Adipocyte (in vitro differentiated cells): ENCODE data around the gene MIER3.

Source experiments
- DNase-seq: peaks from one replicate; pipeline ENCODE4 v3.0.0-alpha.2; 2015; ENCODE audit warnings: low read depth
- H3K27me3 ChIP-seq: replicated peaks from 2 replicates; pipeline ENCODE4 v1.7.0; 2013; ENCODE audit warnings: mild to moderate bottlenecking, low read length, moderate library complexity; ENCODE audit not compliant: control insufficient read depth, insufficient read depth
- H3K36me3 ChIP-seq: 2 replicates; pipeline ENCODE4 v1.7.0; 2013; ENCODE audit warnings: low read length, mild to moderate bottlenecking, moderate library complexity; ENCODE audit not compliant: control insufficient read depth, insufficient read depth, severe bottlenecking
- H3K4me1 ChIP-seq: 2 replicates; pipeline ENCODE4 v1.7.0; 2013; ENCODE audit warnings: mild to moderate bottlenecking, low read length, moderate library complexity; ENCODE audit not compliant: control insufficient read depth, insufficient read depth
- H3K4me3 ChIP-seq: 2 replicates; pipeline ENCODE4 v1.7.0; 2013; ENCODE audit warnings: mild to moderate bottlenecking, low read length, moderate library complexity
- H3K9ac ChIP-seq: 2 replicates; pipeline ENCODE4 v1.7.0; 2013; ENCODE audit warnings: mild to moderate bottlenecking, low read length, moderate library complexity
- H3K9me3 ChIP-seq: 2 replicates; pipeline ENCODE4 v1.7.0; 2013; ENCODE audit warnings: mild to moderate bottlenecking, low read length, moderate library complexity; ENCODE audit not compliant: control insufficient read depth

Gene MIER3

GRCh38 chr5:56917534-56917933 lies 34.4 kb downstream of the MIER3 start:
- Histone ChIP-seq H3K4me1 (peaks cover 6% of the 10 kb centered on the region), H3K27me3 (no peaks in the 10 kb centered on the region), H3K9ac (no peak overlapping the region), H3K36me3 (peaks cover 40% of the 10 kb centered on the region), H3K9me3 (no peaks in the 10 kb centered on the region), H3K4me3 (no peak overlapping the region)
- no peak for DNase-seq

- Histone ChIP-seq H3K4me1 (peaks cover 12% of the 10 kb centered on the region), H3K9ac (no peak overlapping the region), H3K4me3 (no peak overlapping the region), H3K36me3 (peaks cover 19% of the 10 kb centered on the region), H3K27me3 (no peaks in the 10 kb centered on the region), H3K9me3 (no peaks in the 10 kb centered on the region)
- DNase-seq = no peak
Measured at GRCh38 chr5:56914678-56915077, 37.2 kb downstream of the MIER3 start.

- peaks cover 19% of the 10 kb centered on the region for H3K36me3 ChIP-seq
- H3K4me1 ChIP-seq = peaks cover 12% of the 10 kb centered on the region
Measured at GRCh38 chr5:56913766-56914165, 38.2 kb downstream of the MIER3 start.

GRCh38 chr5:56910210-56910965 lies 41.5 kb downstream of the MIER3 start:
- Histone ChIP-seq H3K4me3 (peak overlapping the region; percentile 90), H3K9me3 (no peaks in the 10 kb centered on the region), H3K27me3 (no peaks in the 10 kb centered on the region), H3K9ac (peak overlapping the region; percentile 86), H3K36me3 (peaks cover 13% of the 10 kb centered on the region), H3K4me1 (peaks cover 6% of the 10 kb centered on the region)
- peak; percentile 77 for DNase-seq

More at GRCh38 chr5:56913766-56914165, 38.2 kb downstream of the MIER3 start:
- Histone ChIP-seq H3K27me3 (no peaks in the 10 kb centered on the region), H3K9ac (no peak overlapping the region), H3K4me3 (no peak overlapping the region), H3K9me3 (no peaks in the 10 kb centered on the region)
- no peak for DNase-seq

- peak; percentile 99 for DNase-seq
- no peaks in the 10 kb centered on the region for H3K9me3 ChIP-seq
- peak within 1 kb of the TSS; percentile 90 for H3K4me3 ChIP-seq
- H3K4me1 ChIP-seq = peaks cover 6% of the 10 kb centered on the region
- H3K27me3 ChIP-seq = no peaks in the 10 kb centered on the region
- H3K9ac ChIP-seq = peak within 1 kb of the TSS; percentile 91
- H3K36me3 ChIP-seq = peaks cover 7% of the 10 kb centered on the region
Measured at GRCh38 chr5:56909294-56910209, 42.4 kb downstream of the MIER3 start, which contains the start of gene SETD9. Gene SETD9, plus strand, starts transcription at chr5:56909596. Its CDS starts 50 bp downstream, at chr5:56909646.

- Histone ChIP-seq H3K9me3 (peaks cover 4% of the 10 kb centered on the region), H3K4me3 (peak overlapping the region; percentile 87), H3K4me1 (peaks cover 6% of the 10 kb centered on the region), H3K36me3 (peaks cover 3% of the 10 kb centered on the region), H3K27me3 (peaks cover under 1% of the 10 kb centered on the region), H3K9ac (peak overlapping the region; percentile 91)
- no peak for DNase-seq
Measured at GRCh38 chr5:56908942-56909293, 43.0 kb downstream of the MIER3 start.

- no peaks in the 10 kb centered on the region for H3K36me3 ChIP-seq
- peaks cover 4% of the 10 kb centered on the region for H3K27me3 ChIP-seq
- DNase-seq = peak; percentile 73
- H3K9ac ChIP-seq = no peak overlapping the region
- H3K4me1 ChIP-seq = no peaks in the 10 kb centered on the region
- peaks cover 4% of the 10 kb centered on the region for H3K9me3 ChIP-seq
- H3K4me3 ChIP-seq = no peak overlapping the region
Measured at GRCh38 chr5:56900858-56901578, 50.9 kb downstream of the MIER3 start.

- H3K9ac ChIP-seq = no peak overlapping the region
- peaks cover 4% of the 10 kb centered on the region for H3K9me3 ChIP-seq
- H3K4me1 ChIP-seq = no peaks in the 10 kb centered on the region
- peaks cover 4% of the 10 kb centered on the region for H3K27me3 ChIP-seq
- peak; percentile 25 for DNase-seq
- no peak overlapping the region for H3K4me3 ChIP-seq
- H3K36me3 ChIP-seq = no peaks in the 10 kb centered on the region
Measured at GRCh38 chr5:56900395-56900794, 51.5 kb downstream of the MIER3 start.

- peaks cover 8% of the 10 kb centered on the region for H3K36me3 ChIP-seq
Measured at GRCh38 chr5:56898213-56898612, 53.7 kb downstream of the MIER3 start.

GRCh38 chr5:56896763-56897162 lies 55.2 kb downstream of the MIER3 start:
- Histone ChIP-seq H3K9ac (no peak overlapping the region), H3K9me3 (no peaks in the 10 kb centered on the region), H3K36me3 (peaks cover 8% of the 10 kb centered on the region), H3K27me3 (no peaks in the 10 kb centered on the region), H3K4me1 (no peaks in the 10 kb centered on the region), H3K4me3 (no peak overlapping the region)
- DNase-seq = no peak

More at GRCh38 chr5:56898213-56898612, 53.7 kb downstream of the MIER3 start:
- Histone ChIP-seq H3K27me3 (no peaks in the 10 kb centered on the region), H3K9me3 (no peaks in the 10 kb centered on the region), H3K4me3 (no peak overlapping the region), H3K9ac (no peak overlapping the region), H3K4me1 (no peaks in the 10 kb centered on the region)
- DNase-seq = no peak
